Endothelial cell of umbilical vein (primary cell): ENCODE measurements around the gene TFDP1. TPM values are rescaled to one million over a fixed set of nuclear protein-coding genes. Genes with fewer than 3 reads are reported as not detected.
"Not testable (repeated sequence)": the region's sequence is repeated elsewhere in the genome, so short reads cannot be mapped to it uniquely, and the experiment has no call there.

Experiments used
- BruUV-seq: library from RNA; stranded (reverse); fragments of 400-500 nt; replicated peaks from 2 replicates; lab custom pipeline; 2021; lab: Mats Ljungman, UMichigan
- CTCF ChIA-PET: fragments of 300-600, 350-600 bp; sonication (Branson Sonifier 250); formaldehyde crosslinking; loops from one replicate; lab custom pipeline; 2021; ENCODE audit warnings: antibody characterized with exemption, inconsistent platforms; lab: Charles Lee
- POLR2A ChIA-PET: fragments of 300-600, 350-600 bp; sonication (Branson Sonifier 250); formaldehyde crosslinking; loops from one replicate; lab custom pipeline; 2021; ENCODE audit warnings: antibody characterized with exemption, inconsistent platforms; lab: Charles Lee
- DNase-seq: peaks from one replicate; pipeline ENCODE4 v3.0.0-alpha.2; 2011; ENCODE audit warnings: low read depth, low spot score
- FAIRE-seq: peaks from 2 replicates; lab custom pipeline; 2011; peaks lifted over from hg19 to GRCh38; lab: Jason Lieb, UNC
- H2AFZ ChIP-seq: 2 replicates; pipeline ENCODE4 v1.6.0; 2012; ENCODE audit warnings: low read depth, low read length, control low read depth, inconsistent platforms
- H3K27ac ChIP-seq: 2 replicates; pipeline ENCODE4 v1.5.1; 2011; ENCODE audit warnings: low read depth, mild to moderate bottlenecking, control low read depth, low read length, moderate library complexity; ENCODE audit not compliant: insufficient read depth
- H3K27me3 ChIP-seq, 2 experiments: 2 replicates each; pipeline versions ENCODE4 v1.6.0 to v1.6.1; 2011; ENCODE audit warnings: low read length in 2 of 2, mixed read lengths in 1 of 2; ENCODE audit not compliant: control insufficient read depth in 2 of 2, insufficient read depth in 2 of 2
- H3K36me3 ChIP-seq, 2 experiments: 2 replicates in 1 of 2; 3 replicates in 1 of 2; pipeline ENCODE4 v1.5.1; 2011; ENCODE audit warnings: low read length in 2 of 2, mild to moderate bottlenecking in 1 of 2, moderate library complexity in 1 of 2; ENCODE audit not compliant: control insufficient read depth in 2 of 2, insufficient read depth in 2 of 2; ENCODE audit errors: extremely low read depth in 1 of 2
- H3K4me1 ChIP-seq: 3 replicates; pipeline ENCODE4 v1.5.1; 2011; ENCODE audit warnings: mild to moderate bottlenecking, low read length; ENCODE audit not compliant: control insufficient read depth, insufficient read depth; ENCODE audit errors: extremely low read depth
- H3K4me2 ChIP-seq: 2 replicates; pipeline ENCODE4 v1.6.1; 2011; ENCODE audit warnings: low read length, control low read depth, mixed read lengths; ENCODE audit not compliant: insufficient read depth
- H3K4me3 ChIP-seq, 3 experiments: fragments of 200-600 bp in 1 of 3; sonication (generic), shearing (Covaris generic) in 1 of 3; replicated peaks in 1 of 3; 2 replicates each; pipeline ENCODE4 v1.5.1; 2011 to 2016; ENCODE audit warnings: control low read depth in 3 of 3, low read length in 3 of 3, mild to moderate bottlenecking in 2 of 3, inconsistent platforms in 1 of 3, low read depth in 1 of 3, moderate library complexity in 1 of 3; ENCODE audit not compliant: insufficient read depth in 1 of 3
- H3K79me2 ChIP-seq: 2 replicates; pipeline ENCODE4 v1.6.0; 2012; ENCODE audit warnings: low read length, inconsistent platforms; ENCODE audit not compliant: control insufficient read depth, insufficient read depth
- H3K9ac ChIP-seq: replicated peaks from 2 replicates; pipeline ENCODE3; 2011; ENCODE audit warnings: low read length, control low read depth; ENCODE audit not compliant: insufficient read depth; ENCODE audit errors: extremely low read depth
- H3K9me1 ChIP-seq: replicated peaks from 3 replicates; pipeline ENCODE4 v1.6.0; 2011; ENCODE audit warnings: mild to moderate bottlenecking, low read length; ENCODE audit not compliant: control insufficient read depth, insufficient read depth; ENCODE audit errors: extremely low read depth
- H3K9me3 ChIP-seq: replicated peaks from 2 replicates; pipeline ENCODE4 v1.5.1; 2012; ENCODE audit warnings: low read length, inconsistent platforms; ENCODE audit not compliant: control insufficient read depth, insufficient read depth
- H4K20me1 ChIP-seq: replicated peaks from 2 replicates; pipeline ENCODE3; 2011; ENCODE audit warnings: mild to moderate bottlenecking, low read length; ENCODE audit not compliant: control insufficient read depth, insufficient read depth; ENCODE audit errors: extremely low read depth
- FOS ChIP-seq: IDR thresholded peaks from 2 replicates; pipeline ENCODE4 v1.6.1; 2011; ENCODE audit warnings: mild to moderate bottlenecking, low read length, moderate library complexity, borderline replicate concordance; ENCODE audit not compliant: insufficient read depth
- dilution Hi-C: fragments of 300-500 bp; cut with MboI; formaldehyde crosslinking; loops from one replicate; pipeline ENCODE4 v1.15.0; 2019; ENCODE audit warnings: low sequenced_read_pairs; ENCODE audit not compliant: extremely low pct_ligation_motif_present
- intact Hi-C: fragments of 100-400 bp; cut with micrococcal nuclease; formaldehyde crosslinking; loops from one replicate; pipeline ENCODE4 v1.10.0; 2022
- polyA plus RNA-seq, 4 experiments: library from polyadenylated mRNA; depleted of rRNA in 3 of 4; stranded (reverse) in 3 of 4; unstranded in 1 of 4; fragments of >200 nt; gene quantifications; 2 replicates each; pipeline versions ENCODE4 v1.2.1 to v1.2.3, GENCODE V29; 2011 to 2012; ENCODE audit warnings: missing spikeins in 1 of 4
- total RNA-seq: library from RNA; stranded (reverse); gene quantifications from 2 replicates; pipeline ENCODE4 v1.2.3, GENCODE V29; 2021

The TFDP1 gene
- total and polyA plus RNA-seq, 2 donors (not counting 3 experiments of a cell fraction or from before 2014, with no cell fraction given), result 64.3 to 137 TPM

DNA sequence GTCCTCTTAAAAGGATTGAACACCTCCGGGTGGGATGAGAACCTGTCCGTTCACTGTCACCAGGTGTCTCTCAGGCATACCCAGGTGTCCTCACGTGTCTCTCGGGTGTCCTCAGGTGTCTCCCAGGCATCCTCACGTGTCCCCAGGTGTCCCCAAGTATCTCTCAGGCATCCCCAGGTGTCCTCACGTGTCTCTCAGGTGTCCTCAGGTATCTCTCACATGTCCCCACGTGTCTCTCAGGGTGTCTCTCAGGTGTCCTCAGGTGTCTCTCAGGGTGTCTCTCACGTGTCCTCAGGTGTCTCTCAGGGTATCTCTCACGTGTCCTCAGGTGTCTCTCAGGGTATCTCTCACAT, 39.7 kb downstream of the TFDP1 start:
- H3K27ac ChIP-seq, result no peak overlapping the region
- CTCF ChIA-PET, result no interaction called here
- peaks cover 7% of the 10 kb centered on the region for H3K4me1 ChIP-seq
- no peaks in the 10 kb centered on the region for H3K27me3 ChIP-seq
- FAIRE-seq (no peak), DNase-seq (no peak)
- no peaks in the 10 kb centered on the region for H3K9me1 ChIP-seq
- no peaks in the 10 kb centered on the region for H3K9me3 ChIP-seq
- POLR2A ChIA-PET, result no interaction called here
- H3K4me3 ChIP-seq, result no peak overlapping the region
- intact Hi-C loops (no loop called here), dilution Hi-C loops (no loop called here)
- peaks cover 0 to 10% of the 10 kb centered on the region in 2 experiments for H3K36me3 ChIP-seq
- H3K4me2 ChIP-seq, result no peak overlapping the region
- H3K79me2 ChIP-seq, result peaks cover 61% of the 10 kb centered on the region
- H2AFZ ChIP-seq, result no peak overlapping the region
- H3K9ac ChIP-seq, result no peak overlapping the region
- TF ChIP-seq FOS, result no peak
- no TSS peak for BruUV-seq
- peaks cover 2% of the 10 kb centered on the region for H4K20me1 ChIP-seq

GRCh38 chr13:113624640-113625304, 40.2 kb downstream of the TFDP1 start:
- H3K9ac ChIP-seq, H3K4me1 ChIP-seq, H2AFZ ChIP-seq, H3K27me3 ChIP-seq, H3K9me3 ChIP-seq, H3K27ac ChIP-seq, H3K4me3 ChIP-seq, CTCF ChIA-PET, H4K20me1 ChIP-seq, dilution Hi-C loops, POLR2A ChIA-PET, FAIRE-seq, DNase-seq, H3K4me2 ChIP-seq, H3K9me1 ChIP-seq, intact Hi-C loops, BruUV-seq: not testable (repeated sequence)
- Histone ChIP-seq H3K79me2 (peaks cover 62% of the 10 kb centered on the region), H3K36me3 (peaks cover 0 to 10% of the 10 kb centered on the region in 2 experiments)
